Tibial nerve (tissue), 4 donors: ENCODE results near the gene UCHL5. TPM values are rescaled to one million over a fixed set of nuclear protein-coding genes. Genes with fewer than 3 reads are reported as not detected.

ENCODE experiments used
- DNase-seq, 2 donors: peaks; one replicate each; pipeline ENCODE4 v3.0.0-alpha.2; 2019; ENCODE audit warnings: low spot score in 2 of 2
- H3K27ac ChIP-seq, 4 donors: fragments of 200-600 bp; sonication (generic) in 3 of 4; one replicate each; pipeline ENCODE4 v1.5.1; 2017 to 2019; ENCODE audit warnings: mild to moderate bottlenecking in 1 of 4
- H3K27me3 ChIP-seq, 2 donors: fragments of 200-600 bp; sonication (generic) in 1 of 2; one replicate each; pipeline versions ENCODE4 v1.5.1 to v1.6.0; 2017 to 2019
- H3K36me3 ChIP-seq, 3 donors: fragments of 200-600 bp; sonication (generic); one replicate each; pipeline ENCODE4 v1.5.1; 2018 to 2019
- H3K4me1 ChIP-seq, 4 donors: fragments of 200-600 bp; sonication (generic) in 3 of 4; one replicate each; pipeline ENCODE4 v1.5.1; 2017 to 2019
- H3K4me3 ChIP-seq, 4 donors: fragments of 200-600 bp; sonication (generic) in 3 of 4; one replicate each; pipeline ENCODE4 v1.5.1; 2017 to 2019; ENCODE audit warnings: mild to moderate bottlenecking in 1 of 4, moderate library complexity in 1 of 4
- H3K9me3 ChIP-seq, 4 donors: fragments of 200-600 bp; sonication (generic) in 3 of 4; one replicate each; pipeline ENCODE4 v1.5.1; 2017 to 2019
- CTCF ChIP-seq, 5 experiments: fragments of 200-600 bp in 3 of 5; fragments of 450-650 bp in 2 of 5; sonication (generic) in 3 of 5; IDR thresholded peaks; one replicate each; pipeline ENCODE4 v1.5.1; 2016 to 2019; ENCODE audit warnings: antibody characterized with exemption in 5 of 5, mild to moderate bottlenecking in 3 of 5, moderate library complexity in 2 of 5
- EP300 ChIP-seq, 2 donors: sonication (generic); formaldehyde crosslinking; IDR thresholded peaks; one replicate each; pipeline ENCODE4 v1.6.1; 2017; ENCODE audit warnings: antibody characterized with exemption in 2 of 2, mild to moderate bottlenecking in 1 of 2
- POLR2A ChIP-seq, 2 donors: fragments of 450-650 bp; IDR thresholded peaks; one replicate each; pipeline ENCODE4 v1.6.1; 2017; ENCODE audit warnings: antibody characterized with exemption in 2 of 2, mild to moderate bottlenecking in 2 of 2, moderate library complexity in 2 of 2
- WGBS, 2 donors: methylation state at CpG; one replicate each; pipeline ENCODE4 v1.1.5; 2018; 5-methylcytosine and 5-hydroxymethylcytosine counted together
- total RNA-seq, 4 donors: library from RNA; depleted of rRNA; stranded (reverse); fragments of >200 nt; gene quantifications; one replicate each; pipeline ENCODE4 v1.1.0, GENCODE V29; 2016

The UCHL5 gene
- total RNA-seq, 4 donors from 2014 or later: 22.2 to 50.0 (median 29.0) TPM

- Histone ChIP-seq H3K27me3 (no peaks in the 10 kb centered on the region), H3K4me1 (peaks cover 0 to 40% (median 12%) of the 10 kb centered on the region in 4 donors), H3K36me3 (peaks cover 0 to 11% (median 0%) of the 10 kb centered on the region in 3 donors), H3K27ac (no peak overlapping the region), H3K9me3 (no peaks in the 10 kb centered on the region), H3K4me3 (no peak overlapping the region)
- no peak for DNase-seq
- TF ChIP-seq CTCF (IDR thresholded peaks at IDR 0.05) (no peak), EP300 (IDR thresholded peaks at IDR 0.05) (no peak), POLR2A (IDR thresholded peaks at IDR 0.05) (no peak)
Observed at GRCh38 chr1:193068013-193068412, 8.9 kb upstream of the UCHL5 start.

DNA sequence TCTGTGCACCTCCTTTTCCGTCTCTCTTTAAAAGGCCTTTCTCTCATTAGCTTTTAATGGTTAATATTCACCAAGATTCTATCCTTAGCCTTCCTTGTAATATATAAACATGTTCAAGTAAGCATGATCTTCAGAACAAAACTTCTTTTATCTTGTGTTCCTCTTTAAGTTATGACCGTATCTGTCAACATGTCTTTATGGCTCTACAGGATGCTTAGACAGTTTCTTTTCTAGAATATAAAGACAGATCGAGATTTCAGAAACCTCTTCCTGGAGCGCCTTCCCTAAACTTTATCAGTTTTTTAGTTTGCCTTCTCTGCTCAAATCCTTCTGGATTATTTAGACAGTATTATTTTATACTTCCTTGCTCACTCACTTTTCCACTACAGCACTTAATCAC lies 7.4 kb upstream of the UCHL5 start:
- WGBS, 2 donors: 73 to 77% methylated on average over 4 of the region's 4 CpGs
- no peak for DNase-seq

GRCh38 chr1:193065954-193066353 lies 6.8 kb upstream of the UCHL5 start:
- TF ChIP-seq POLR2A (IDR thresholded peaks at IDR 0.05) (no peak), EP300 (IDR thresholded peaks at IDR 0.05) (no peak), CTCF (IDR thresholded peaks at IDR 0.05) (no peak)
- Histone ChIP-seq H3K4me3 (no peak overlapping the region), H3K4me1 (peaks cover 0 to 42% (median 16%) of the 10 kb centered on the region in 4 donors), H3K36me3 (peaks cover 0 to 11% (median 0%) of the 10 kb centered on the region in 3 donors), H3K27me3 (no peaks in the 10 kb centered on the region), H3K27ac (no peak overlapping the region), H3K9me3 (no peaks in the 10 kb centered on the region)
- DNase-seq: no peak

More for the DNA sequence above, 7.4 kb upstream of the UCHL5 start:
- H3K27ac ChIP-seq: no peak overlapping the region
- H3K9me3 ChIP-seq: no peaks in the 10 kb centered on the region
- H3K27me3 ChIP-seq: no peaks in the 10 kb centered on the region
- H3K4me1 ChIP-seq: peaks cover 0 to 42% (median 15%) of the 10 kb centered on the region in 4 donors
- peaks cover 0 to 11% (median 0%) of the 10 kb centered on the region in 3 donors for H3K36me3 ChIP-seq
- no peak for TF ChIP-seq CTCF (IDR thresholded peaks at IDR 0.05)
- TF ChIP-seq POLR2A (IDR thresholded peaks at IDR 0.05): no peak
- TF ChIP-seq EP300 (IDR thresholded peaks at IDR 0.05): no peak
- H3K4me3 ChIP-seq: no peak overlapping the region

GRCh38 chr1:193062698-193063463 lies 3.7 kb upstream of the UCHL5 start:
- no peaks in the 10 kb centered on the region for H3K27me3 ChIP-seq
- DNase-seq: no peak
- no peak for TF ChIP-seq POLR2A (IDR thresholded peaks at IDR 0.05)
- TF ChIP-seq EP300 (IDR thresholded peaks at IDR 0.05): no peak
- no peak for TF ChIP-seq CTCF (IDR thresholded peaks at IDR 0.05)
- no peaks in the 10 kb centered on the region for H3K36me3 ChIP-seq
- peaks cover 0 to 38% (median 13%) of the 10 kb centered on the region in 4 donors for H3K4me1 ChIP-seq
- H3K27ac ChIP-seq: no peak overlapping the region
- 91 to 94% methylated on average over 4 of the region's 4 CpGs for WGBS, 2 donors
- H3K4me3 ChIP-seq: no peak overlapping the region
- no peaks in the 10 kb centered on the region for H3K9me3 ChIP-seq

DNA sequence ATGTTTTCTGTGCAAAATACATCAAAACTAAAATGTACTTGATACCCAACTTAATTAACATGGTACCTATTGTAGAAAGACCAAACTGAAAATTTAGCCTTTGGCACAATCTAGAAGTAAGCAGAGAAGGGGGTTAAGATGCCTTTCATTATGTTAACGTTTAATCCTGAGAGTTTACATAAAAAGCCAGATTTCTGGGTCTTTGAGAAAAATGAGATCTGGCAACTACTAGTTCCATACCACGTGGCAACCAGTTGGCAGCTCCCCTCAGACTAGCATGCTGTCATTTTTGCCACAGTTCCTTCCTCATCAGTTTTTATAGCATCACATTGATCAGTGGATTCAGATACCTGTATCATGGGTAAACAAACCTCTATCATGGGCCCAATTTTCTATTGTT lies 1.8 kb upstream of the UCHL5 start:
- Histone ChIP-seq H3K36me3 (no peaks in the 10 kb centered on the region), H3K4me3 (peak overlapping the region in 3 of 4 donors; percentile 76 to 86 (median 85)), H3K9me3 (no peaks in the 10 kb centered on the region), H3K27me3 (no peaks in the 10 kb centered on the region), H3K4me1 (peaks cover 0 to 52% (median 19%) of the 10 kb centered on the region in 4 donors), H3K27ac (peak overlapping the region; percentile 72 to 99 (median 95))
- no peak for DNase-seq
- WGBS, 2 donors: 4 to 13% methylated on average over 2 of the region's 2 CpGs
- TF ChIP-seq EP300 (IDR thresholded peaks at IDR 0.05): no peak
- no peak for TF ChIP-seq POLR2A (IDR thresholded peaks at IDR 0.05)
- no peak for TF ChIP-seq CTCF (IDR thresholded peaks at IDR 0.05)
